MM.1S (cell line): ENCODE measurements around the gene PIK3R5.

Experiments
- DNase-seq: peaks from one replicate; pipeline ENCODE4 v3.0.0-alpha.2; 2015
- H2AFZ ChIP-seq: fragments of 300-600 bp; sonication (generic); 2 replicates; pipeline ENCODE4 v1.6.0; 2016; ENCODE audit warnings: antibody characterized with exemption, low read length
- H3F3A ChIP-seq: fragments of 300-600 bp; sonication (generic); 2 replicates; pipeline ENCODE4 v1.6.1; 2016; ENCODE audit warnings: mild to moderate bottlenecking, antibody characterized with exemption, low read length, moderate library complexity, mixed read lengths; ENCODE audit not compliant: insufficient read depth
- H3K27ac ChIP-seq: fragments of 300-600 bp; sonication (generic); 2 replicates; pipeline ENCODE4 v1.5.1; 2016; ENCODE audit warnings: mild to moderate bottlenecking, low read length
- H3K27me3 ChIP-seq: fragments of 300-600 bp; sonication (generic); replicated peaks from 2 replicates; pipeline ENCODE4 v1.6.0; 2016; ENCODE audit warnings: low read length; ENCODE audit not compliant: insufficient read depth
- H3K36me3 ChIP-seq: fragments of 300-600 bp; sonication (generic); replicated peaks from 2 replicates; pipeline ENCODE4 v1.6.1; 2016; ENCODE audit warnings: mild to moderate bottlenecking, low read length, mixed read lengths; ENCODE audit not compliant: insufficient read depth
- H3K4me1 ChIP-seq: fragments of 300-600 bp; sonication (generic); 2 replicates; pipeline ENCODE4 v1.6.1; 2016; ENCODE audit warnings: low read length, mixed read lengths
- H3K4me2 ChIP-seq: fragments of 300-600 bp; sonication (generic); 2 replicates; pipeline ENCODE4 v1.6.0; 2016; ENCODE audit warnings: low read depth, low read length
- H3K4me3 ChIP-seq: fragments of 300-600 bp; sonication (generic); 2 replicates; pipeline ENCODE4 v1.5.1; 2016; ENCODE audit warnings: low read length, mixed read lengths
- H3K79me2 ChIP-seq: fragments of 300-600 bp; sonication (generic); 2 replicates; pipeline ENCODE4 v1.6.1; 2016; ENCODE audit warnings: mixed run types, low read length, mixed read lengths
- H3K9ac ChIP-seq: fragments of 300-600 bp; sonication (generic); 2 replicates; pipeline ENCODE4 v1.6.1; 2016; ENCODE audit warnings: low read length, mixed read lengths
- H3K9me2 ChIP-seq: fragments of 300-600 bp; sonication (generic); replicated peaks from 2 replicates; pipeline ENCODE4 v1.6.1; 2016; ENCODE audit warnings: mild to moderate bottlenecking, low read length, mixed read lengths; ENCODE audit not compliant: insufficient read depth
- H3K9me3 ChIP-seq: fragments of 300-600 bp; sonication (generic); replicated peaks from 2 replicates; pipeline ENCODE4 v1.6.1; 2016; ENCODE audit warnings: mild to moderate bottlenecking, low read length, mixed read lengths; ENCODE audit not compliant: insufficient read depth
- H4K20me1 ChIP-seq: fragments of 300-600 bp; sonication (generic); 2 replicates; pipeline ENCODE4 v1.6.1; 2016; ENCODE audit warnings: mild to moderate bottlenecking, low read length, moderate library complexity, mixed read lengths; ENCODE audit not compliant: insufficient read depth
- EZH2 ChIP-seq: fragments of 300-600 bp; sonication (generic); optimal IDR thresholded peaks from 2 replicates; pipeline ENCODE3; 2017; ENCODE audit warnings: low read depth, mild to moderate bottlenecking, antibody characterized with exemption, low read length, mixed read lengths
- EZH2phosphoT487 ChIP-seq: fragments of 300-600 bp; sonication (generic); IDR thresholded peaks from 2 replicates; pipeline ENCODE4 v1.6.1; 2018; ENCODE audit warnings: antibody characterized with exemption, low read length
- TF ChIP-seq, protein P1 (sequence below): fragments of 300-600 bp; sonication (generic); IDR thresholded peaks from 2 replicates; pipeline ENCODE4 v1.5.1; 2016; ENCODE audit warnings: antibody characterized with exemption, low read length, mixed read lengths

Gene PIK3R5

DNA sequence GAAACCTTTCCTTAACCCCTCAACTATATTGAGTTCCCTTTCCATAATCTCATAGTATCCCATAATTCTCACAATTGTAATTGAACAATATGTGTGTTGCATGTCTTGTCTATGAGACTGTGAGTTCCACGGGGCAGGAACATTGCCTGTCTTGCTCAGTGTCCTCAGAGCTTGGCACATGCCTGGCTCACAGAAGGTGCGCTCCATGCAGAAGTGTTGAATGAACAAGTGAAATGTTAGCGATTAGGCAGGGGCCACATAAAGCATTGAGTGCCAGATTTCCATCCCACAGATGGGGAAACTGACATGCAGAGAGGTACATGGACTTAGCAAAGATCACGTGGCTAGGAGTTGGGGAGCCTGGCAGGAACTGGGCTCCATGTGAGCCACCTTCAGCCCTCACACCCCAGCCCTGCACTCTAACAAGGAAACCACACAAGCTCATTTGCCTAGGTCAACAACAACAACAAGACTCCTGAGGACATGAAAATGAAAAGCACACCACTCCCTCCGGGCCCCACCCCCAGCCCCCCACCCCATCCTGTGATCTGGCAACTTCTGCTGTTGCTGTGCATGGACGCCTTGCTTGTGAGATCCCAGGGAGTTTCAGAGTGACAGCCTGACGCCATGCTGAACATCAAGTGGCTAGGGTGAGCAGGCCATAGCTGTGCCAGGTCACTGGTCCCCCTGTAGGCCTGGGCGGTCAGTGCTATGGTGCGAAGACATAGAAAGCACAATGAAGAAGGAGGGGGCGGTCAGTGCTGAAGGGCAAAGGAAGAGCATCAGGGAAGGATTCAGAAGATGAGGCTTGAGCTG, 5.0 kb downstream of the PIK3R5 start:
- no peak for DNase-seq

DNA sequence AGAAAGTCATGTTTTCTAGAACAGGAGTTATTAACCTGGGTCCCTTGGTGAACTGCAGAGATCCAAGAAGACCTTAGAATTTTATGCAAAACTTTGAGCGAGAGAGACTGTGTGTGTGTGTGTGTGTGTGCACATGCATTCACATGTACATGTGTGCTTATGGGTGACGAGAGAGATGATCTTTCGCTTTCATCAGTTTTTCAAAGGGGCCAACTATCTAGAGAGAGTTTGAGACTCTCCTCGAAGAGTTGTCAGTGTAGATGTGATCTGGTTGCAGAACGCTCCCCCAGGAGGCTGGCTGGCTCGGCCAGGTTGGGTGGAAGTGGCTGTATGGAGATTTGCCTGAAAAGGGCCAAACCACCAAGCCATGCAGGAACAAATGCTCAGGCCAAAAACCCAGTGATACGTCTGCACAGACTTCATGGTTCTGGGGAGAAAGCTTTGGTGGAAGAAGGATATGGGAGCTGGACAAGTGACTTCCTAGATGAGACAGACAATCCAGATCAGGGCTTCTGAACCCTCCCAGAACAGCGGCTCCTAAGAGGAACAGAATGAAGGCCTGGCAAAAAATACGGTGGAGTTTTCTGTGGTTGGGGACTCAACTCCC, 6.1 kb downstream of the PIK3R5 start:
- no peaks in the 10 kb centered on the region for H3K9me2 ChIP-seq
- no peaks in the 10 kb centered on the region; the same call in 1 of the 2 replicates for H3K27me3 ChIP-seq
- H3F3A ChIP-seq, result no peaks in the 10 kb centered on the region
- TF ChIP-seq, protein P1, sequence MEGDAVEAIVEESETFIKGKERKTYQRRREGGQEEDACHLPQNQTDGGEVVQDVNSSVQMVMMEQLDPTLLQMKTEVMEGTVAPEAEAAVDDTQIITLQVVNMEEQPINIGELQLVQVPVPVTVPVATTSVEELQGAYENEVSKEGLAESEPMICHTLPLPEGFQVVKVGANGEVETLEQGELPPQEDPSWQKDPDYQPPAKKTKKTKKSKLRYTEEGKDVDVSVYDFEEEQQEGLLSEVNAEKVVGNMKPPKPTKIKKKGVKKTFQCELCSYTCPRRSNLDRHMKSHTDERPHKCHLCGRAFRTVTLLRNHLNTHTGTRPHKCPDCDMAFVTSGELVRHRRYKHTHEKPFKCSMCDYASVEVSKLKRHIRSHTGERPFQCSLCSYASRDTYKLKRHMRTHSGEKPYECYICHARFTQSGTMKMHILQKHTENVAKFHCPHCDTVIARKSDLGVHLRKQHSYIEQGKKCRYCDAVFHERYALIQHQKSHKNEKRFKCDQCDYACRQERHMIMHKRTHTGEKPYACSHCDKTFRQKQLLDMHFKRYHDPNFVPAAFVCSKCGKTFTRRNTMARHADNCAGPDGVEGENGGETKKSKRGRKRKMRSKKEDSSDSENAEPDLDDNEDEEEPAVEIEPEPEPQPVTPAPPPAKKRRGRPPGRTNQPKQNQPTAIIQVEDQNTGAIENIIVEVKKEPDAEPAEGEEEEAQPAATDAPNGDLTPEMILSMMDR, result no peak
- no peak for TF ChIP-seq EZH2phosphoT487
- no peak for TF ChIP-seq EZH2
- H3K4me3 ChIP-seq, result no peak overlapping the region
- H3K79me2 ChIP-seq, result no peaks in the 10 kb centered on the region
- no peak overlapping the region for H3K27ac ChIP-seq
- no peaks in the 10 kb centered on the region for H3K9me3 ChIP-seq
- H3K9ac ChIP-seq, result no peak overlapping the region
- no peak overlapping the region for H2AFZ ChIP-seq
- no peaks in the 10 kb centered on the region for H3K36me3 ChIP-seq
- H3K4me2 ChIP-seq, result no peak overlapping the region
- DNase-seq, result no peak
- no peaks in the 10 kb centered on the region for H3K4me1 ChIP-seq
- no peaks in the 10 kb centered on the region for H4K20me1 ChIP-seq

More for the DNA sequence above, 5.0 kb downstream of the PIK3R5 start:
- Histone ChIP-seq H3K4me1 (no peaks in the 10 kb centered on the region), H3K36me3 (no peaks in the 10 kb centered on the region), H3K4me2 (no peak overlapping the region), H4K20me1 (no peaks in the 10 kb centered on the region), H3K27ac (no peak overlapping the region), H3K9me3 (no peaks in the 10 kb centered on the region), H3K4me3 (no peak overlapping the region), H2AFZ (no peak overlapping the region), H3F3A (no peaks in the 10 kb centered on the region), H3K9me2 (no peaks in the 10 kb centered on the region), H3K27me3 (no peaks in the 10 kb centered on the region; the same call in 1 of the 2 replicates), H3K79me2 (no peaks in the 10 kb centered on the region), H3K9ac (no peak overlapping the region)
- TF ChIP-seq EZH2phosphoT487, result no peak
- TF ChIP-seq, protein P1, result no peak
- TF ChIP-seq EZH2, result no peak

DNA sequence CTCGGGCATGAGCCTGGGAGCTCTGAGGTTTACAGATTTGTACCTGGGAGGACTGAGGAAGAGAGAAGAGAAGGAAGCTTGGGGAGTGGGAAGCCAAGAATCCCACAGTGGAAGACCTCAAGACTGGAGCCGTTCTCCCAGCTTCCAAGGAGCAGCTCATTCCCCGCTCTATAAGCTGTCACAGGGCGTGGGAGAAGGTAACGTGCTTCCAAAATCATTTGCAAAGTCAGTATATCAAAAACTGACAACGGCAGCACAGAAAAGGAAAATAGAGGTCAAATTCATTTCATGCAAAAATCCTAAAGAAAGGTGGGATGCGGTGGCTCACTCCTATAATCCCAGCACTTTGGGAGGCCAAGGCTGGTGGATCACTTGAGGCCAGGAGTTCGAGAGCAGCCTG, 7.8 kb downstream of the PIK3R5 start:
- no peaks in the 10 kb centered on the region for H3K36me3 ChIP-seq
- H3K4me3 ChIP-seq, result no peak overlapping the region
- H3K27me3 ChIP-seq, result no peaks in the 10 kb centered on the region; the same call in 1 of the 2 replicates
- H3K9ac ChIP-seq, result no peak overlapping the region
- H3K27ac ChIP-seq, result no peak overlapping the region
- H3K4me2 ChIP-seq, result no peak overlapping the region
- DNase-seq, result no peak
- TF ChIP-seq EZH2phosphoT487 (no peak), EZH2 (no peak)
- TF ChIP-seq, protein P1, result no peak
- no peaks in the 10 kb centered on the region for H3K79me2 ChIP-seq
- no peak overlapping the region for H2AFZ ChIP-seq
- no peaks in the 10 kb centered on the region for H3K9me3 ChIP-seq
- H3K4me1 ChIP-seq, result no peaks in the 10 kb centered on the region
- no peaks in the 10 kb centered on the region for H3F3A ChIP-seq
- no peaks in the 10 kb centered on the region for H3K9me2 ChIP-seq
- no peaks in the 10 kb centered on the region for H4K20me1 ChIP-seq
